Hepatic stellate cell (primary cell): ENCODE results near the gene MAP7D1.
"Not testable (repeated sequence)": the region's sequence is repeated elsewhere in the genome, so short reads cannot be mapped to it uniquely, and the experiment has no call there.

Experiments
- DNase-seq: peaks from one replicate; pipeline ENCODE4 v3.0.0; 2011; ENCODE audit warnings: low spot score

MAP7D1 gene

DNA sequence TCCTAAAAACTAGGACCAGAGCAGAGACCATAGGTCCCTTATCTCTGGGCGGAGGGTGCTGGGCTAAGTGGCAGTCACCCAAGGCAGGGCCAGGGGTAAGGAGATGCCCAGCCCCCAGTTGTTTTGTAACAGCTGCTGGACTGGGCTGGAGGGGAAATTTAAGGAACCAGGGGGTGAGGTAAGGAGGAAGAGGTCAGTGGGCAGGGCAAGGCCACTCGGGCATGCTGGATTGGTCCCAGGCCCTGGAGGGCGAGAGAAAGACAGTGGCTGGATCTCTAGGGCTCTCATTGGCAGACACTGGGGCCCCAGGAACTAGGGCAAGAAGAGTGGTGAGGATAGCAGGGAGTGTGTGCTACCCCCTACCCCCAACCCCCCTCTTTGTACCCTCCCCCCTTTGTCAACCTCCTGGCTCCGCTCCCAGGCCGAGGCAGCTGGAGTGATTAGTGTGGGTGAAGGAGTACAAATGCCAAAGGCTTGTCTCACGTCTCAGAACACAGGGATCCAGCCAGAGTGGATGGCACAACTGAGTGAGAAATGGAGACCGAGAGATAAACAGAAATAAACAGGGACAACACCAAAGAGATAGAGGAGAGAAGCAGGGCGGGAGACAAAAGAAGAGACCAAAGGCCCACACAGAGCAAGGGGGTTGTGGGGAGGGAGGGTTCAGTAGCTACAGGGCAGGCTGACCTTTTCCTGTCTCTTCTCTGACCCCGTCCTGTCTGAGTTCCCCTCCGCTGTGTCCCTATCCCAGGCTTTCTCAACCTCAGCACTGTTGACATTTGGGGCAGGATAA lies 47.8 kb downstream of the MAP7D1 start:
- DNase-seq = peak; percentile 50

DNA sequence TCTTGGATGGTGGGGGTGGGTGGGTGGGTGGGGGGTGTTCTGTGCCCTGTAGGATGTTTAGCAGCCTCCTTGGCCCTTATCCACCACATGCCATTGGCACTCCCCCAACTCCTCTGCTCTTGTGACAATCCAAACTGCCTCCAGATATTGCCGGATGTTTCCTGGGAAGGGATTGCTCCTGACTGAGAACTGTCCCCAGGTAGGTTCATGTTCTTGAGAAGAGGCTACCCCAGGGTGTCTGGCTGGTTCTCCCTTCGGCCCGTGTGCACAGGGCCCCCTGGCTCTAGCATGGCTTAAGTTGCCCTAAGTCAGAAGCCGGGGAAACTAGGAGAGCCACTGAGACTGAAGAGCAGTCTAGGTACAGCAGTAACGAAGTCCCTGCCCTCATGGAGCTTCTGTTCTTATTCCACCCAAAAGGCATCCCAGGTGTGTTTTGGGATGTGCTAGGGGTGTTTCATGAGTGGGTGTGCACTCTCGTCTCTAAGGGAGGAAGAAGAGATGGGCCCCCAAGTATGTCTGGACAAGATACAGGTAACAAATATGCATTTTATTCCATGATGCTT lies 48.5 kb downstream of the MAP7D1 start:
- DNase-seq = no peak

DNA sequence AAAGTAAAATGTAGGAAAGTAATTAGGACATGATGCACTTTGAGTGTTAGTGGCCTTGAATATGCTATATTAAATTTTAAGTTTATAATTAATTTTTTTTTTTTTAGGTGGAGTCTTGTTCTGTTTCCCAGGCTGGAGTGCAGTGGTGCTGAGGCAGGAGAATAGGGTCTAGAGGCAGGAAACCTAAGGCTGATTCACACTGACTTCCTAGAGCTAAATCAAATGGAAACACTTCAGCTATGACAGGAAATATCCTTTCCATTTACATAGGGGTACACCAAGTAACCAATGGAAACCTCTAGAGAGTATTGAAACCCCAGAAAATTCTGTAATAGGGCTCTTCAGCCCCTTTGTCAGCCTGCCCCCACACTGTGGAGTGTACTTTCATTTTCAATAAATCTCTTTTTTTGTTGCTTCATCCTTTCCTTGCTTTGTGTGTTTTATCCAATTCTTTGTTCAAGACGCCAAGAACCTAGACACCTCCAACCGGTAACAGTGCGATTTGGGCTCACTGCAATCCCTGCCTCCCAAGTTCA lies 50.4 kb downstream of the MAP7D1 start:
- no peak for DNase-seq

DNA sequence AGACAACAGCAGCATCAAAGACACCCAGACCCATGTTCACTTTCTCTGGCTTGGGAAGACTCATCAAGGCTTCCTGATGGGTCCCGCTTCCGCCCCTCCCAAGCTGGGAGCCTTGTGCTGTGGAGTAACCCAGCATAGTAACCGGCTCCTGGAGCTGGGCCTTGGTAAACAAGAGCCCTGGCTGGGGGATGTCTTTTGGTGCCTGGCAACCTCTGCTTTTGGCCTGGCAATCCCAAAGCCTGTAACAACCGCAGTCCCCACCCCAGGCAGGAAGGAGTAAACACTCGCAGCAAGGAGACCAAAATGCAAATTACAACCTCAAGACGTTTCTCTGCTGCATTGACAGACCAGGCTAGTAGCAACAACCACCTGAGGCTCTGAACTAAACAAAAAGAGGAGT lies 51.4 kb downstream of the MAP7D1 start:
- no peak for DNase-seq

DNA sequence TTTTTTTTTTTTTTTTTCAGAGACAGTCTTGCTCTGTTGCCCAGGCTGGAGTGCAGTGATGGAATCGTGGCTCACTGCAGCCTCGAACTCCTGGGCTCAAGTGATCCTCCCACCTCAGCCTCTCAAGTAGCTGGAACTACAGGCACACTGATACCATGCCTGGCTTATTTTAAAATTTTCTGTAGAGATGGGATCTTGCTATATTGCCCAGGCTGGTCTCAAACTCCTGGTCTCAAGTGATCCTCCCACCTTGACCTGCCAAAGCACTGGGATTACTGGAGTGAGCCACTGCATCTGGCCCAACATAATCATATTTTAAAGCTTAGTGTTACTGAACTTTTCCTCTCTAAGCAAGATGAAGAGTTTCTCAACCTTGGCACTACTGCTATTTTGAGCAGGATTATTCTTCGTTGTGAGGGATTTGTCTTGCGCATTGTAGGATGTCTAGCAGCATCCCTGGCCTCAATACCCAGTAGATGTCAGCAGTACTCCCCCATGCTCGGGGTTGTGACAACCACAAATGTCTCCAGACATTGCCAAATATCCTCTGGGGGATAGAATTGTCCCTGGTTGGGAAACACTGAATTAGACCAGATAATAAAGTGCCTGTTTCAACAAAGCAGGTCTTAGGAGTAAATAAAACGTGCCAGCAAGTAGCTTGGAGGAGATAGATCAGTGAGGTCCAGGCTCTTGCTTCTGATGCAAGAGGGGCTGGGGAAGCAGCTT lies 53.2 kb downstream of the MAP7D1 start:
- DNase-seq = no peak

DNA sequence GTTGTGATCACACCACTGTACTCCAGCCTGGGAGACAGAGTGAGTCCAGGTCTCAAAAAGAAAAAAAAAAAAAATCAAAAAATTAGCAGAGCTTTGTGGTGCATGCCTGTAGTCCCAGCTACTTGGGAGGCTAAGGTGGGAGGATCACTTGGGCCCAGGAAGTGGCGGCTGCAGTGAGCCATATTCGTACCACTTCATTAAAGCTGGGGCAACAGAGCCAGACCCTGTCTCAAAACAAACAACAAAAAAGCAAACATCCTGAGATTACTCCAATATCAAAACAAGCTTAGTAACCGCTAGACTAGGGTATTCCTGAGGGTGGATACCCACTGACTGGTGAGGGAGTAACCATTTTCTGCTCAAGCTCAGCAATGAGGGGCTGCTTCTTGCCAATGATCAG lies 55.3 kb downstream of the MAP7D1 start:
- no peak for DNase-seq

DNA sequence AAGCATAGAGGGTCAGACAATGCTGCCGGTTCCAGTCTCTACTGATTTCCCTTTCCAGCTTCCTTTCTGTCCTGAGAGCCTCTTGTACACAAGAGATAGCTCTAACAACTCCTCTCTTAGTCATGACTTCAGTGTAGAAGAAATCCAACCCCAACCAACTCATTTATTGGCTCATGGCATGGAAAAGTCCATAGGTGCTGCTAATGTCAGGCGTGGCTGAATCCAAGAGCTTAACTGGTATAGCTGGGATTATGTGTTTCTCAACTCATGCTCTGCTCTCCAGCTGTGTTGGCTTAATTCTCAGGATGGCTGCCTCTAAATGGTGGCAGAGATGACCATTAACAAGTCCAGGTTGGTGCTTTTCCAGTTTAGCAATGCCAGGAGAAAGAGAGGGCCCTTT lies 55.9 kb downstream of the MAP7D1 start:
- DNase-seq = no peak

DNA sequence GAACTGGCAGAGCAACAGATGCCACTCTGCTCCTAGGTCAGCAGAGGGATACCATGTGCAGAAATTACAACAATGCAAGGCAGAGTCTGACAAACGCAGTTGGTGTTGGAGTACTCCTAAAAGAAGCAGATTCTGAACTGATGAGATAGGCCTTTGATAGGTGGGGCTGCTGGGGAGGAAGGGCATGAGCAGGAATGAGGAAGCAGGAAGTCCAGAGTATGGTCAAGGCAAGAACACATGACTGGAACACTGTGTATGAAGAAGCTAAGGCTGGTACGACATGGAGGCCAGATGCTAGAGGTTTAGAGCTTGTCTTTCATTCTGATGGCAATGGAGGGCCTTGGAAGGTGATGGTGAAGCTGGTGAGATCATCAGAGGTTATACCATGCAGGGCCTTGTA lies 56.8 kb downstream of the MAP7D1 start:
- DNase-seq = no peak

DNA sequence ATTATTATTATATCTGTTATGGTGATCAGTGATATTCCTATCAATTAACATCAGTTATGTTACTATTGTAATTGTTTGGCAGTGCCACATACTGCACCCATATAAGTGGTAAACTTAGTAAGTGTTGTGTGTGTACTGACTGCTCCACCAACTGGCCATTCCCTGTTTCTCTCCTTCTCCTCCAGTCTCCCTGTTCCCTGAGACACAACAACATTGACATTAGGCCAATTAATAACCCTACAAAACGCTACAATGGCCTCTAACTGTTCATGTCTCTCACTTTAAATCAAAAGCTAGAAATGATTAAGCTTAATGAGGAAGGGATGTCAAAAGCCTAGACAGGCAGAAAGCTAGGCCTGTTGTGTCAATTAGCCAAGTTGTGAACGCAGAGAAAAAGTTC lies 61.7 kb downstream of the MAP7D1 start:
- no peak for DNase-seq

DNA sequence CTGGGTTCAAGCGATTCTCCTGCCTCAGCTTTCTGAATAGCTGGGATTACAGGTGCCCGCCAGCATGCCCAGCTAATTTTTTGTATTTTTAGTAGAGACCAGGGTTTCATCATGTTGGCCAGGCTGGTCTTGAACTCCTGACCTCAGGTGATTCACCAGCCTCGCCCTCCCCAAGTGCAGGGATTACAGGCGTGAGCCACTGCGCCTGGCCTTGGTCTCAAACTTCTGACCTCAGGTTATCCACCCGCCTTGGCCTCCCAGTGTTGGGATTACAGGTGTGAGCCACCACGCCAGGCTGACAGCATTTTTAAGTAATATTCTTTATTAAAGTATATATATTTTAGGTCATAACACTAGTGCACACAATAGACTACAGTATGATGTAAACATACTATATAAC lies 65.9 kb downstream of the MAP7D1 start:
- not testable (repeated sequence) for DNase-seq

DNA sequence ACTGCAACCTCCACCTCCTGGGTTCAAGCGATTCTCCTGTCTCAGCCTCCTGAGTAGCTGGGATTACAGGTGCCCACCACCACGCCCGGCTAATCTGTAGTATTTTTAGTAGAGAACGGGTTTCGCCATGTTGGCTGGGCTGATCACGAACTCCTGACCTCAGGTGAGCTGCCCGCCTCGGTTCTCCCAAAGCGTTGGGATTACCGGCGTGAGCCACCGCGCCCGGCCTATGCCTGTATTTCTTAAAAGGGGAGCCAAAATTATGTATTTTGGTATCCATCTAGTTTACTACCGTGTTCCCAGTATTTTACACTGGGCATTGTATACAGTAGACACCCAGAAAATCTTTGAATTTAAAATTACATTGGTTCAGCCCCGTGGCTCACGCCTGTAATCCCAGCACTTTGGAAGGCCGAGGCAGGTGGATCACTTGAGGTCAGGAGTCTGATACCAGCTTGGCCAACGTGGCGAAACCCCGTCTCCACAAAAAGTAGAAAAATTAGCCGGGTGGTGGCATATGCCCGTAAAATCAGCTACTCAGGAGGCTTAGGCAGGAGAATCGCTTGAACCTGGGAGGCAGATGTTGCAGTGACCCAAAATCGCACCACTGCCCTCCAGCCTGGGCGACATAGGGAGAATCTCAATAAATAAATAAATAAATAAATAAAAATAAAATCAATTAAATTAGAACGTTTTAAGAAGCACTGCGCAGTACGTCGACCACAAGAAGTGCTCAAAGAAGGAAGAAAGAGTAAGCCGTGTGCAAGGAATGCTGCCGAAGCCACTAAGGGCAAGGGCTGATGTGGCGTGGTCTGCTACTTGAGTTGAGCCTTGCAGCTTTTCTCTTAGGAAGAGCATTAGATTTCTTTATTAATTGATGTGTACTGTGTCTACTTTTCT lies 66.8 kb downstream of the MAP7D1 start:
- DNase-seq = no peak

DNA sequence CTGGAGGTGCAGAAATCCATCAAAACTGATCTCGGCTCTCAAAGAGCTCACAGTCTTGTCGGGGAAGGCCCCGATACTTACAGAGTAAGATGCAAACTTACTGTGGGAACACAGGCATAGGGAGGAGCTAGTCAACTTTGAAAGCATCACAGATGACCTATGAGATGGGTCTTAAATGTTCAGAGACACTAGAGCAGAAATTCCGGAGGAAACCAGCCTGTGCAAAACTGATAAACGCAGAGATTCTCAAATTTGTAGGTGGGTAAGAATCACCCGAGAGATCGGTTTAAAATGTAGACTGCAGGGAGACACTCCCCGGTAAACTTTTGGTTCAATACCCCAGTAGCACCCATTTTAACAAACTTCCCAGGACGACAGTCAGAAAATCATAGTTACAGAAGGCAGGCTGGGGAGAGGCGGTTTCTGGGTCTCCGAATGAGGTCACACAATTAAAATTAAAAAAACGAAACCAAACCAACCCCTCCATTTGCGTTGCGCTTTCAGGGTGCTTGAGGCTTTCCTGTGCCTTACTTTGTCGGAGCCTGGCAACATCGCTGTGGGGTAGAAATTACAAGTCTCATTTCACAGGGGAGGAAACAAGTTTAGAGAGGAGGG lies 67.5 kb downstream of the MAP7D1 start:
- DNase-seq = peak; percentile 57

DNA sequence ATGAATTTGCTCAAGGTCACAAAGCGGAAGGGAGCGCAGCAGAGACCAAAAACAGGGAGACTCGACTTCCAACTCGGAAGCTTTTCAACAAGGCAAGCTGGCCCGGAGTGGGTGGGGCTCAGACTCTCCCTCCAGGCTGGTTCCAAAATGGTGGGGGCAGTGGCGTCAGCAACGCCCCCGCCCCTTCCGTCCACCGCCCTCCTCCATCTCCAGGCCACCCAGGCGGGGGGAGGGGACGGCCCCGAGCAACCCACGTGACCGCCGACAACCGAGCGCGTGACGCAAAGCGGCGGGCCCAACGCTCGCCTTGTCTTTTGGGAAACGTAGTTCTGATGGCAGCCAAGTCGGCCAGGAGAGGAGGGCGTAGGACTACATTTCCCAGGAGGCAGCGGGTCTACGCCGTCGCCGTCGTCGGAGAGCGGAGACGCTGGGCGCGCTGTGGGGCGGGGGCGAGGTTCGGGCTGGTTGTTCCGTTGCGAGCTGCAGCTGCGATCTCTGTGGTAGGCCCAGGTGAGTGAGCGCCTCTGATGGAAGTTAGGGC lies 68.1 kb downstream of the MAP7D1 start, which contains the start of gene THRAP3:
Gene THRAP3, plus strand, starts transcription at position 448 of the 541 bp plus-strand sequence. CDS start 58,121 bp downstream, outside the sequence.
- peak; percentile 95 for DNase-seq

DNA sequence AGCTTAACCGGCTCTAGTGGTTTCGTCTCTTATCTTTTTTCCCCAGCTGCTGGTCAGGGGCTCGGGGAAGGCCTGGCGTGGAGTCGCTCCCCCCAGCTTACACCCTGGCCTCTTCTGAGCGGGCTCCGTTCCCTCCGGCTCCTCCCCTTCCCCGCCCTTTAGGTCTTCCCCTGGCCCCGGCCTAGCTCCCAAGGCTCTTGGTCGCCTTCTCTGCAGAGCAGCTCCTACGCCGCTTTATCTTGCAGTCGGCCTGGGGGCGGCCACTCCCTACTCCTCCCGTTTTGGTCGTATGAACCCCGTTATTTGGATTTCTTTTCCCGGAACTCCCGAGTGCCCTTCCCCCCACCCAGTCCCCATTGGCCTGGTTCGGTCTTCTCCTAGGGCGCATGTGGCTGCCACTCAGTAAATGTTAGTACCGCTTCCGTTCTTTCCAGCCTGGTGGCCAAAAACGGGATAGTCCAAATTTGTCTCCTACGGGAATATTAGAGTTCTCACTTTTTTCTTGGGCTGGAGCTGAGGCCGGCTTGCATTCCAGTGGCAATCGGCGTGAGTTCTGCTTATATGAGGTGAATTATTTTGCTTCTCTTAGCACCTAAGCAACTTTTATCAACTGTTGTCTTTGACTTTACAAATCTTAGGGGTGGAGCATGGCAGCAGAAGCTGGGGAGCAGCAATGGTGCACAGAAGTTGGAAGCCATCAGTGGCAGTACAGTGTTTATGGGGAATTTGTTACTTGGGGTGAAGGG lies 68.8 kb downstream of the MAP7D1 start:
- peak; percentile 95 for DNase-seq

DNA sequence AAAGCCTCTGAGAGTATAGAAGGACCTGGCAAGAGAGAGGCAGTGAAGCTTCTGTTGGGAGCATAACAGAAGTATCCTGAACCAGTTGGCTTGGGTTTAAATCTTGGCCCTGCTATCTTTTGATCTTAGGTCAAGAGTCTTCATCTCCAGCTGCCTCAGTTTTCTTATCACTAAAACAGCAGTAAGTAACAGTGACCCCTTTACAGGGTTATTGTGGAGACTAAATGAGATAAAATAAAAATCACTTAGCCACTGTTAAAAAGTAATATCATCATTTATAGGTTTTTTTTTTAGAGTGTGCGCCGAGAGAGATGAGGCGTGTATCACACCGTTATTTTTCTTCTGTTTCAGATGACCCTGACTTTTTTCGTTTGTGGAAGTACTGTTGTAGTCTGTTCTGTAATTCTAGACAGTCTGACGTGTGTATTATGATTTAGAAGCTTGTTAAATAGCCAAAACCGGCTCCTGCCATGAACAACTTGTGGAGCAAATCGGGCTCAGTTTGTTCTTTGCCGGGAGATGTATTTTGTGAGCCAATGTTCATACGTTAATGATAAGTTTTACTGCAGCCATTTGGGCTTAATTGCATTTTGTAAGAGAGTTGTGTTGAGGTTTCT lies 69.4 kb downstream of the MAP7D1 start:
- DNase-seq = no peak

DNA sequence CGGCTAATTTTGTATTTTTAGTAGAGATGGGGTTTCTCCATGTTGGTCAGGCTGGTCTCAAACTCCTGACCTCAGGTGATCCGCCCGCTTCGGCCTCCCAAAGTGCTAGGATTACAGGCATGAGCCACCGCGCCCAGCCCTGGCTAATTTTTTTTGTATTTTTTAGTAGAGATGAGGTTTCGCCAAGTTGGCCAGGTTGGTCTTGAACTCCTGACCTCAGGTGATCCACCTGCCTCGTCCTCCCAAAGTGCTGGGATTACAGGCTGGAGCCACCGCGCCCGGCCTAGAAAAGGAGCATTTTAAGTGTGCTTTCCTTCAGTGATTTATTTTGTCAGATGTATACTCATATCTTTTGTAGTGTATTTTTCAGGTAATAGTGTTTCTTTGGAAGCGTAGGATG lies 74.3 kb downstream of the MAP7D1 start:
- DNase-seq = not testable (repeated sequence)
